Measurements from ENCODE around the gene CD48.

The CD48 gene

DNA sequence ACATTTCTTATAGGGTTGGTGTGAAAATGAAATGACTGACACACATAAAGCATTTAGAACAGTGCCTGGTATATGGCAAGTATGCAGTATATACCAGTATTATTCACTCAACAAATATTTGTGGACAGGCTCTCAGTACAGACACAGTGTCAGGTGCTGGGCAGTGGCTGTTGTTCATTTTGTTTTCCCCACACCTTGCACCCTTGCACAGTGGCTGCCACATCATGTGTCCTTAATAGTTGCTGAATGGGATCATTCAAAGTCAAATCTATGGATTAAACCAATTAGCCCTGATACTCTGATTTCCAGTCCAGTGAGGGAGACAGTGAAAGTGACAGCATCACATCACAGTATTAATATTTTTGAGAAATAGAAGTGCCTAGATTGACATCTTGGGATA is 67.2 kb downstream of the CD48 start:
- no peaks in the 10 kb centered on the region for H3K36me3 ChIP-seq (ENCODE audit: control insufficient read depth, low read length)
- no peaks in the 10 kb centered on the region for H3K9me3 ChIP-seq (ENCODE audit: control insufficient read depth, insufficient read depth, low read length)
- no peaks in the 10 kb centered on the region for H3F3A ChIP-seq (ENCODE audit: control insufficient read depth, insufficient read depth)
- H3K9me2 ChIP-seq (replicated peaks; ENCODE audit: control insufficient read depth, low read length), result no peaks in the 10 kb centered on the region
- H3K4me3 ChIP-seq (ENCODE audit: low read length), result no peak overlapping the region
- no peaks in the 10 kb centered on the region for H4K20me1 ChIP-seq (ENCODE audit: control insufficient read depth, insufficient read depth, low read depth, low read length)
- TF ChIP-seq, protein P1, sequence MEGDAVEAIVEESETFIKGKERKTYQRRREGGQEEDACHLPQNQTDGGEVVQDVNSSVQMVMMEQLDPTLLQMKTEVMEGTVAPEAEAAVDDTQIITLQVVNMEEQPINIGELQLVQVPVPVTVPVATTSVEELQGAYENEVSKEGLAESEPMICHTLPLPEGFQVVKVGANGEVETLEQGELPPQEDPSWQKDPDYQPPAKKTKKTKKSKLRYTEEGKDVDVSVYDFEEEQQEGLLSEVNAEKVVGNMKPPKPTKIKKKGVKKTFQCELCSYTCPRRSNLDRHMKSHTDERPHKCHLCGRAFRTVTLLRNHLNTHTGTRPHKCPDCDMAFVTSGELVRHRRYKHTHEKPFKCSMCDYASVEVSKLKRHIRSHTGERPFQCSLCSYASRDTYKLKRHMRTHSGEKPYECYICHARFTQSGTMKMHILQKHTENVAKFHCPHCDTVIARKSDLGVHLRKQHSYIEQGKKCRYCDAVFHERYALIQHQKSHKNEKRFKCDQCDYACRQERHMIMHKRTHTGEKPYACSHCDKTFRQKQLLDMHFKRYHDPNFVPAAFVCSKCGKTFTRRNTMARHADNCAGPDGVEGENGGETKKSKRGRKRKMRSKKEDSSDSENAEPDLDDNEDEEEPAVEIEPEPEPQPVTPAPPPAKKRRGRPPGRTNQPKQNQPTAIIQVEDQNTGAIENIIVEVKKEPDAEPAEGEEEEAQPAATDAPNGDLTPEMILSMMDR (IDR thresholded peaks at IDR 0.05; ENCODE audit: low read depth, low read length, poor library complexity, severe bottlenecking), result no peak
- TF ChIP-seq EZH2phosphoT487 (IDR thresholded peaks at IDR 0.05; ENCODE audit: borderline replicate concordance, low read length), result no peak
- no peak overlapping the region for H3K4me2 ChIP-seq (ENCODE audit: low read length)
- no peaks in the 10 kb centered on the region for H3K79me2 ChIP-seq (ENCODE audit: control insufficient read depth, low read length)
- no peaks in the 10 kb centered on the region for H3K27me3 ChIP-seq (ENCODE audit: control insufficient read depth, low read length)
- peaks cover 47% of the 10 kb centered on the region for H3K4me1 ChIP-seq (ENCODE audit: control insufficient read depth, low read length)
- H3K27ac ChIP-seq (ENCODE audit: low read depth, low read length), result no peak overlapping the region

DNA sequence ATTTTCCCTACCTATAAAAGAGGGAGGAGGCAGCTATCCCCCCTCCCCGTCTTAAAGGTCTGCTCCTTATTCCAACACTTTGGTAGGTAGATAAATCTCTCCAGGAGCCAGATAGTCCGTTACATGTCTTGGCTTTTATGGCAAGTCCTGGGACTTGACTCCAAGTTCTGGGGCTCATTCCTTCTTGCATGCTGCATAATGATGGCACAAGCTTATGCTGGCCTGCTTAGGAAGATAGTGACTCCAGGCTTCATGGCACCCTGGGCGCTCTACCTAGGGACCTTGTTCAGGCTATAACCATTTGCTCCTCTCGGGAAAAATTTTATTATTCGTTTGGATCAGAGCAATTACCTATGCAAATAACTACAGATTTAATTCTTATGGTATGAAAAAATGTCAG is 68.5 kb downstream of the CD48 start:
- Histone ChIP-seq H3K9me2 (replicated peaks; ENCODE audit: control insufficient read depth, low read length) (no peaks in the 10 kb centered on the region), H3K4me2 (ENCODE audit: low read length) (no peak overlapping the region), H3K4me3 (ENCODE audit: low read length) (no peak overlapping the region), H4K20me1 (ENCODE audit: control insufficient read depth, insufficient read depth, low read depth, low read length) (no peaks in the 10 kb centered on the region), H3K27ac (ENCODE audit: low read depth, low read length) (no peak overlapping the region), H3K36me3 (ENCODE audit: control insufficient read depth, low read length) (no peaks in the 10 kb centered on the region), H3F3A (ENCODE audit: control insufficient read depth, insufficient read depth) (no peaks in the 10 kb centered on the region), H3K9me3 (ENCODE audit: control insufficient read depth, insufficient read depth, low read length) (no peaks in the 10 kb centered on the region), H3K27me3 (ENCODE audit: control insufficient read depth, low read length) (no peaks in the 10 kb centered on the region), H3K79me2 (ENCODE audit: control insufficient read depth, low read length) (no peaks in the 10 kb centered on the region), H3K4me1 (ENCODE audit: control insufficient read depth, low read length) (peaks cover 55% of the 10 kb centered on the region)
- TF ChIP-seq, protein P1 (IDR thresholded peaks at IDR 0.05; ENCODE audit: low read depth, low read length, poor library complexity, severe bottlenecking), result no peak
- no peak for TF ChIP-seq EZH2phosphoT487 (IDR thresholded peaks at IDR 0.05; ENCODE audit: borderline replicate concordance, low read length)

DNA sequence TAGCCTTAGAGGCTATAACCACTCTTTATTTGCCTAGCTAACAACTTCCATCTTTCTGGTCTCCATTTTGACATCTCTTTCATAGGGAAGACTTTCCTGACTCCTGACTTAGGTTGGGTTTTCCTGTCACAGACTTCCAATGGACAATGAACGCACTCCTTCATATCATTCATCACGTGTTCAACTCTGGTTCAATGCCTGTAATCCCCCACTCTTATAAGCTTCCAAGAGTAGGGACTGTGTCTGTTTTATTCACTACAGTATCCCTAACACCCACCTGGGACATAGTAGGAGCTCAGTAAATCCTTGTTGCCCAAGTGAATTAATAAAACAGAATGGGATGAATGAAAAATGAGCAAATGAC is 69.4 kb downstream of the CD48 start:
- H3K27me3 ChIP-seq (ENCODE audit: control insufficient read depth, low read length), result no peaks in the 10 kb centered on the region
- no peak overlapping the region for H3K4me2 ChIP-seq (ENCODE audit: low read length)
- H3F3A ChIP-seq (ENCODE audit: control insufficient read depth, insufficient read depth), result no peaks in the 10 kb centered on the region
- no peaks in the 10 kb centered on the region for H3K79me2 ChIP-seq (ENCODE audit: control insufficient read depth, low read length)
- no peak for TF ChIP-seq EZH2phosphoT487 (IDR thresholded peaks at IDR 0.05; ENCODE audit: borderline replicate concordance, low read length)
- TF ChIP-seq, protein P1 (IDR thresholded peaks at IDR 0.05; ENCODE audit: low read depth, low read length, poor library complexity, severe bottlenecking), result no peak
- H3K9me3 ChIP-seq (ENCODE audit: control insufficient read depth, insufficient read depth, low read length), result no peaks in the 10 kb centered on the region
- no peaks in the 10 kb centered on the region for H3K9me2 ChIP-seq (replicated peaks; ENCODE audit: control insufficient read depth, low read length)
- no peaks in the 10 kb centered on the region for H4K20me1 ChIP-seq (ENCODE audit: control insufficient read depth, insufficient read depth, low read depth, low read length)
- peaks cover 55% of the 10 kb centered on the region for H3K4me1 ChIP-seq (ENCODE audit: control insufficient read depth, low read length)
- H3K36me3 ChIP-seq (ENCODE audit: control insufficient read depth, low read length), result no peaks in the 10 kb centered on the region
- no peak overlapping the region for H3K27ac ChIP-seq (ENCODE audit: low read depth, low read length)
- no peak overlapping the region for H3K4me3 ChIP-seq (ENCODE audit: low read length)

Data from DOHH2 (cell line).